Measurements from ENCODE around the gene ITIH4.
"Not testable (repeated sequence)": the region's sequence is repeated elsewhere in the genome, so short reads cannot be mapped to it uniquely, and the experiment has no call there.

The ITIH4 gene

DNA sequence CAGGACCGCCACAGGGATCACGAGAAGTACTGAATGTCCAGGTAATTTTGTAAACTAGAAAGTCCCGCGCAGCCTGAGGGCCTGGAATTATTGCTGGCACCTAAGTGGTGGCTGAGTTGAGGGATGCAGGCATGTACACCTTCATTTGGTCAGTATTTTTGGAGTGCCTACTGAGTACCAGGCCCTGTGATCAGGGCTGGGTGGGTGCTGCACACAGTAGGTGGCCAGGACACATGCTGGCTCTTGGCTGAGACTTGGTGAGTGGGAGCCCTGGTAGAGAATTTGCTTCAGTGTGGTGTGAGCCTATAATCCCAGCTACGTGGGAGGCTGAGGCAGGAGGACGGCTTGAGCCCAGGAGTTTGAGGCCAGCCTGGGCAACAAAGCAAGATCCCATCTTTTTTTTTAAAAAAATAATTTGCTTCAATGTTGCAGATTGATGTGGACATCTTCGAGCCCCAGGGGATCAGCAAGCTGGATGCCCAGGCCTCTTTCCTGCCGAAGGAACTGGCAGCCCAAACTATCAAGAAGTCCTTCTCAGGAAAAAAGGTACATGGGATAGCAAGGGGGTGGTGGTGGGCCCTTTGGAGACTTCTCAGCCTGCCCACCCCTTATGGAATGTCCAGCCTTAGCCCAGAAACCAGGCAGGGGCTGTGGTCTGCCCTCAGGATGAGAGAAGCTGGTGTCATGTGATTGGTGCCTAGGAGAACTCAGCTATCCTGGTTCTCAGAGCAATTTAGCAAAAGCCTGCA, 50.5 kb downstream of the ITIH4 start:
- DNase-seq: no peak

DNA sequence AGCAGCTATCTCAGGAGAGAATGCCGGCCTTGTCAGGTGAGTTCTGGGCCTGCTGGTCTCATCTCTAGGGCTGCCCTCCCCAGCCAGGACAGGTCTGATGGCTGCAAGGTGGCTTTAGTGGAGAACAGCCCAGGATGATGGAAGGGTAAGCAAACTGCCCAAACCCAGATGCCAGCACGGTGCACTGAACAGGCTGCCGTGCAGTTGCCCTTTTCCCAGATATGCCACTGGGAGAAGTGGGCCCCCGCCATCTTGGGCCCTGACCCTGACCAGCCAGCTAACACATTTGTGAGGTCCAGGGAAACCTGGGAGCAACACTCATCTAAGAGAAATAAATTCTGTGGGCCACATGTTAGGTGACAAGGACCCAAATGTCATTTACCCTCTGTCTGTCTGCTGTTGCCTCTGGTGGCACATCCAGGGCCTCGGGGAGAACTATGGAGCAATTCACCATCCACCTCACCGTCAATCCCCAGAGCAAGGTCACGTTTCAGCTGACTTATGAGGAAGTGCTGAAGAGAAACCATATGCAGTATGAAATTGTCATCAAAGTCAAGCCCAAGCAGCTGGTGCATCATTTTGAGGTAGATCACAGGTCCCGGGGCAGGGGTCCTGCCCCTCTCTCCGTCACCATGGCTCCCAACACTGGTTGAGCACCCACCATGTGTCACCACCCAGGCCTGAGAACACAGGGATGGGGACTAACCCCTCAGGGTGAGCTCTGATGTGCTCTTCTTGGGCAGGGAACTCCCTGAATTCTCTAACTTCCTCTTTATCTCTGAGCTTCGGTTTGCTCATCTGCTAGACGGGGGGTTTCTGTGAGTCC, 51.2 kb downstream of the ITIH4 start:
- peak in 1 of 2 donors; percentile 57 for DNase-seq

DNA sequence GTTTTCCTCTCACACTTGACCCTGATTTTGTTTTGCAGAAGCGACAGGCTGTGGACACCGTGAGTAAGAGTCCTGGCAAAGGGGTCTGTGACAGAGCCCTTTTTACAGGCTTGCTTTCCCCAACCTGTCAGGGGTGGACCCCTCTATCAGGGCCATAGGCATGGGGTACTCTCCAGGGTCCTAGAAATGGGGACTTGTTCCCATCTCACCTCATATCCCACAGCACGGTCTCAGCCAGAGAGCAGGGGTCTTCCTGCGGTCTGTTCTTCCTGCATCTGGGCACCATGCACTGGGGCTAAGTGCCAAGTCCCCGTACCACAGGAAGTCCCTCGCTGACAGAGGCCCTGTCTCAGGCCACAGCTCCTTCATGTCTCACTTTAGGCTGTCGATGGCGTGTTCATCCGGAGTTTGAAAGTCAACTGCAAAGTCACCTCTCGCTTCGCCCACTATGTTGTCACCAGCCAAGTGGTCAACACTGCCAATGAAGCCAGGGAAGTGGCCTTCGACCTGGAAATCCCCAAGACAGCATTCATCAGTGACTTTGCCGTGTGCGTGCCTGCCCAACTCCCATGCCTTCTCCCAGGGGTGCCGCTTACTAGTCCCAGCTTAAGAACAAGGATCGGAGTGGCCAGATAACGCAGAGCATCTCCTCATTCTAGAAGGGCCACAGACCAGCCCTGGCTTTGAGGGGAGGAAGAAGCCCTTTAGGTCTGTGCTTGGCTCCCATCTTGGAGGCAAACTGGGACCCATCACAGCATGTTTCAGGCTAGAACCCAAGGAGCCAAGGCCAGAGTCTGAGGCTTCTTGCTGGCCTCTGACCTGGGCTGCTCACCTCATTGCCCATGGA, 52.3 kb downstream of the ITIH4 start:
- no peak for DNase-seq

DNA sequence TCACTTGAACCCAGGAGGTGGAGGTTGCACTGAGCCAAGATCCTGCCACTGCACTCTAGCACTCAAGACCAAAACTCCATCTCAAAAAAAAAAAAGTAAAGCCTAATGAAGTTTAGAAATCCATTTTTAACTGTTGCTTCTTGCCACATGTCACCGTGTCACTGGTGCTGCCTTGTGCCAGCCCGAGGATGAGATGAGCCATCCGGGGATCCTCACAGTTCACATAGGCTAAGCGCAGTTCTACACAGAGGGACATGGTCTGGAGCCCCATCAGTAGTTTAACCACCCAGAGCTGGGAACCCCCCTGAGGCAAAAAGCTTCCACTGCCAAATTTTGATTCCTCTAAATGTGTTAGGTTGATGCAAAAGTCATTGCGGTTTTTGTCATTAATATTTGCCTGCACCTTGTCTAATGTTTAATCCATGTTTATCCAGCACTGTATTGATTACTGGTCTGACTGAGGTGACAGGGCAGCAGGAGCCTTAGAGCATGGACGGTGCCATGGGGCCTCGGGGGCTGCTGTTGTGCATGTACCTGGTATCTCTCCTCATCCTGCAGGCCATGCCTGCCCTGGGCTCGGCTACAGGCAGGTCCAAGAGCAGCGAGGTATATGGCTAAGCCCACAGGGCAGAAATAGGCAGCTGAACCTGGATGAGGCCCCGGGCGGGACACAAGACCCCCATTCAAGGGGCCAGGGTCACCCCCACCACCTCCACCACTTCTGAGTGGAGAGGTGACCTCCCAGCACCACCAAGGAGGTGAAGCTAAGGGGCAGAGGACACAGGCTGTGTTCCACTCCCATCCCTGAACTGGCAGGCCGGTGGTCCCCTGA, 53.1 kb downstream of the ITIH4 start, which contains the start of gene ITIH1:
Gene ITIH1 (plus strand): TSS at position 473 of the 832 bp plus-strand sequence. CDS start 17 bp downstream, at position 490.
- no peak for DNase-seq

DNA sequence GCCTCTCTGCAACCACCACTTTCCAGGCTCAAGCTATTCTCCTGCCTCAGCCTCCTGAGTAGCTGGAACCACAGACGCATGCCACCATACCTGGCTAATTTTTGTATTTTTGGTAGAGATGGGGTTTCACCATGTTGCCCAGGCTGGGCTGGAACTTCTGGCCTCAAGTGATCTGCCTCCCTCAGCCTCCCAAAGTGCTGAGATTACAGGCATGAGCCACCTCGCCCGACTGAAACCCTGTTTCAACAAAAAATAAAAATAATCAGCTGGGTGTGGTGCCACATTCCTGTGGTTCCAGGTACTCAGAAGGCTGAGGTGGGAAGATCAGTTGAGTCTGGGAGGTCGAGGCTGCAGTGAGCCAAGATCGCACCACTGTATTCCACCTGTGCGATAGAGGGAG, 54.0 kb downstream of the ITIH4 start:
- not testable (repeated sequence) for DNase-seq

DNA sequence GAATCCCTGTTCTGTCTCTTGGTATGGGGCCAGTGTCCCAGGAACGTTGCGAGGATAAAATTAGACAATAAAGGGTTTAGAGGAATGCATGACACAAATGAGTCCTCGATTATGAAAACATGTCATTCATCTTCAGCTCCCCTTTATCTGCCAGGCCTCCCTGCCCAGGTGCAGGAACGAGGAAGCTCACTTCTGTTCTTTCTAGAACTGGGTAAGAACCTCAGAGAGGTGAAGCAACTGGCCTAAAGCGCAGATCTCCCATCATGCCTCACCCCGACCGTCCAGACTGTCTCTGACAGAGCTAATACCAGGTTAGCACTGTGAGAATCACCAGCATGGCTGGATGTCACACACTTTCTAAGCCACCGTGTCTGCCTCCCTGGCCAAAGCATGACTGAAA, 54.6 kb downstream of the ITIH4 start:
- no peak for DNase-seq

DNA sequence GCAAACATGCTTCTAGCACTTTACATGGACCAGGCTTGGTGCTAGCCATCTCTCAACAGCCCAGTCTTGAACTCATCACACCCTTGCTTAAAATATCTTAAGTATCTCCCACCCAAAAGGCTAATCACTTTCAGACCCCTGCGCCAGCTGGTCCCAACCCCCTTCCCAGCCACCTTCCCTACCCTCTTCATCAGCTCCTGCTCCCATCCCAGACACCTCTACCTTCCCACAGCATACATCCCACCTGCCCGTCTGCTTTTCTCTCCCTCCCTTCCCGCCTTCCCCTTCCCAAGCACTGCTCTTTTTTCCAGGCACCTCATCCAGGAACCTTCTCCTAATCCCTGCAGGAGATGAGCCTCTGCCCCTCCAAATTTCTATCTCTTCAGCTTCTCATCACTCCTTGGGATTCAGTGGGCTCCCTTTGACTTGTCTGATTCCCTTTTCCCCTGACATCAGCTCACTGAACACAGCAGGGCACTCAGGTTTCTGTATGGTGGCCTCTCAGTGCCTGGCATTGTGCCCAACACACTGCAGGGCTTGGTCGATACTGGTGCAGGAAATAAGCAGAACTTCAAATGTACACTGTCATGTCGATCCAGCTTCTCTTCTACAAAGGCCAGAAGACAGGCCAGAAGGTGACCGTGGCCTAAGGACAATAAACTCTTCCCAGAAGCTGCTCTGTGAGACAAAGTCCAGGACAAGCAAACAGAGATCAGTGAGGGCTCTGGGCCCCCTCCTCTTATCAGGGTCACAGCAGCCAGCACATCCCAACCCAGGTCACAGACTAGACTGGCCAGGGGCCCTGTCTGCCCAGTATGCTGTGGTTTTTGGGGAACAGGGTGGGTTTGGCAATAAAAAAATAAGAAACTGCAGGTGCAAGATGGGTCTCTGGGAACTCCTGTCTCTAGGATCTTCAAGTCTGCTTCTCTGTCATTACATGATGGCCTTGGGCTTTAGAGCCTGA, 55.3 kb downstream of the ITIH4 start:
- DNase-seq: no peak

DNA sequence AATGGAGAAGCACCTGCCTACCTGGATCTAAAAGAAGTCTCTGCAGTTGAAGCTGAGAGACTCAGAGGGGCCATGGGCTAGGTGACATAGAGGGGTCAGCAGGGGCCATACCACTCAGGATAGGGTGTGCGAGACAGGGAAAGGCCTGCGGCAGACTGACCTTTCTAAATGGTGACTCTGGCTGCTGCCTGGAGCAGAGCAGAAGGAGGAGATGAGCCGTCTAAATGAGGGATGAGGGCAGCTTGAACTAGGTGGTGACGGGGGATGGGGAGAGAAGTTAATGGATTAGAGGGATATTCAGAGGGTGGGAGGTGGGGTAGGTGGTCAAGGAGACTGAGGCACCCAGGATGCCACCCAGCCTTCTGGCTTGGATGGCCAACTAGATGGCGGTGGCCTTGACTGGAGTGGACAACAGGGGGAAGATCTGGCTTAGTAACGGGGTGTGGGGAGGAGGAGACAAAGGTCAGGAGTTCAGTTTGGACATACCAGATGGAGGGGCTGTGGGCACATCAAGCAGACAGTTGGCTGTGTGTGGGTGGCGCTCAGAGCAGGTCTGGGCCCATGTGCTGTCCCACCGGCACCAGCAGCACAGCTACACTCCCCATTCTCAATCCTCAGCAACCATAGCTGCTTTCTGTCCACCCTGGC, 56.3 kb downstream of the ITIH4 start:
- DNase-seq: no peak

DNA sequence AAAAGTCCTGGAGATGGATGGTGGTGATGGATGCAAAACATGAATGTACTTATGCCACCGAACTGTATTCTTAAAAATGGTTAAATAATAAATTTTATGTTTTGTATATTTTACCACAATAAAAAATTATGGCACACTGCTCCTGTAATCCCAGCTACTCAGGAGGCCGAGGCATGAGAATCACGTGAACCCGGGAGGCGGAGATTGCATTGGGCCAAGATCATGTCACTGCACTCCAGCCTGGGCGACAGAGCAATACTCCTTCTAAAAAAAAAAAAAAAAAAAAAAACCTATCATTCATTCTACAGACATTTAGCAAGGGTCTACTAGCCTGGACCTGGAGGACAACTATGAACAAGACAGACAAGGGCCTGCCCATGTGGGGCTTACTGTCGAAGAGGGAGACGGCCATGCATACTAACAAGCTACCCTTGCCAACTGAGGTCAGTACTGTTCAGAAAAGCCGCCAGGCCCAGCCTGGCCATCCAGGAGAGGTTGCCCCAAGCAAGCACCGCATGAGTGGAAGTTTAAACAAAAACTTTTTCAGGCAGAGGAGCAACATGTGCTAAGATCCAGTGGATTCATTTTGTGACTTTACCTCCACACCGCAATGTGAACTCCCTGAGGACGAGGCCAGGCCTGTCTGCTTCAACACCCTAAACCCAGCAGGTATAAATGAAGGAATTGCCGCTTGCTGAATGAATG, 57.0 kb downstream of the ITIH4 start:
- no peak for DNase-seq

DNA sequence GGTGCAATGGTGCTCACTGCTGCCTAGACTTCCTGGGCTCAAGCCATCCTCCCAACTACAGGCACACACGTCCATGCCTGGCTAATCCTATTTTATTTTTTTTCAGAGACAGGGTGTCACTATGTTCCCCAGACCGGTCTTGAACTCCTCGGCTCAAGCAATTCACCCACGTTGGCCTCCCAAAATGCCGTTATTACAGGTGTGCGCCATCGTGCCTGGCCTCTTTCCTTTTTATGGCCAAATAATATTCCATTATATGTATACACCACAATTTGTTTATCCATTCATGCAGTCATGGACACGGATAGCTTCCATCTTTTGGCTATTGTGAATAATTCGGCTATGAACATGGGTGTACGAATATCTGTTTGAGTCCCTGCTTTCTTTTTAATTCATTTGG, 58.8 kb downstream of the ITIH4 start:
- no peak for DNase-seq

DNA sequence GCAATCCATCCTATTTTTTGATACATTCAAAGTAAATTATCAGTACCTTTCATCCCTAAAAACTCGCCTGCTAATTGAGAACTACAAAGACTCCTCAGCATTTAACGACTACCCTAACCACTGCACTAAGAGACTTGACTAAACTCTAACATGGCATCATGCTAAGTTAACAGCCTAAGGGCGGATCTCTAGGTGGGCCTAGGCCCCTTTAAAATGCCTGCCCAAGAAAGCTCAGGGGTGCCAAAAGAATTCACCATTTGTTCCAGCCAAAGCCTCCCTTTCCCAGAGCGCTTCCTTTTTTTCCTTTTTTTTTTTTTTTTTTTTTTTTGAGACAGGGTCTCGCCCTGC, 59.2 kb downstream of the ITIH4 start:
- DNase-seq: no peak

DNA sequence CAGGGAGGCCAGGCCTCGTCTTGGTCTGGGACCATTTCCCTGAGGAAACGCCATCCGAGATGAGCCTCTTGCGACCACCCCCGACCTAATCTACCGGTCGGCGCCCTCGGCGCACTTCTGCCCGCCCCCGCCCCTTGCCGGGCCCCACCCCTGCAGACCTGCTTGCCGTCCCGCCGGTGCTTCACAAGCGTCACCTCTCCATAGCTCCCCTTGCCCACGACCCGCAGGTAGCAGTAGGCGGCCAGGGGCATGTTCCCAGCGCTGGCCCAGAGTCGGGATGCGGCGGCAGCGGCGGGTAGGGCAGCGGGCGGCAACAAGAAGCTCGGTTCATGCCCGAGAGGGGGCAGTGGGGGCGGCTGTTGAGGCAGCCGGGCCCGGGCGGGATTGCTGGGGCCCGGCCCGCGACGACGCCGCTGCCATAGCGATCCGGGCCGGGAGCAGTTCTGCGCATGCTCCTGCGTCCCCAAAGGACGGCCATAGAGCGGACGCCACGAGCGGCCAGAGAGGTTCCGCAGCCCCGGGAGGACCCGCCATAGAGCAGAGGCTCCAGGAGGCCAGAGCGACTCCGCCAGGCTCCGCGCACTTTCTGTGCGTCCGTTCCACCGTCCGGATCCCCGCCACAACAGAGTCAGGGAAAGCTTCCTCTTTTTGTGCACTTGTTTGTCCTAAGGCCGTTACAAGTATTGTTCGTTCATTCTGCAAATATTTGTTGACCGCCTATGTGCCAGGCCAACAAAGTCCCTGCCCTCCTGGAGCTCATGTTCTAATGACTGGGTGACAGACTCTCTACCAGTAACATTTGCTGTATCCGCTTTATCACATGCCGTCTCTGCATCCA, 59.8 kb downstream of the ITIH4 start, which contains the start of gene NEK4:
Gene NEK4 (minus strand): TSS at position 445 of the 838 bp plus-strand sequence. CDS start 194 bp downstream, at position 251.
- peak; percentile 89 to 90 for DNase-seq

DNA sequence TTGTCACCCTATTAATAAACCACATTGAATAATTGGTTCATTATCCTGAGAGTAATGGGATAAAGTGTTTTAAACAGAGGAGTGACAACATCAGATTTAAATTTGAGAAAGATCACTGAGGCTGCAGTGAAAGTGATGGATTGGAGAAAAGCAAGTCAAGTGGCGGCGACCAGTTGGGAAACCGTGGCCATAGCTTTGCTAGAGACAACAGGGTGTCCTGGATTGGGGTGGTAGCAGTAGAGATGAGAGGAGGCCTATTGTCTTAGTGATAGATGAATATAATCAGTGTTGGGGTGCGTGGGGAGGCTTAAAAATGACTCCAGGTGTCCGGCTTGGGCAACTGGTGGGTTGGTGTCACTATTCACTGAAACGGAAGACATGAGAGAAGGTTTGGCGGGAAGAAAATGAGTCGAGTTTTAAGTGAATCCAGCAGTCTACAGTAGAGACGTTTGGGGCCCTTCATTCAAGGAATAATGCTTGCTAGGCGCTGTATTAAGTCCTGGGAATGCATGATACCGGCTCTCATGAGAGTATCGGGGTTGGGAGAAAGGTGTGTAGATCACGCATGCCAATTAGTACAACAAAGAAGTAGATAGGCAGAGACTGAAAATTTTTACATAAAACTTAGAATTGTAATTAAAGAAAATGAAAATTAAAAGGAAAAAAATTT, 60.6 kb downstream of the ITIH4 start:
- no peak for DNase-seq

DNA sequence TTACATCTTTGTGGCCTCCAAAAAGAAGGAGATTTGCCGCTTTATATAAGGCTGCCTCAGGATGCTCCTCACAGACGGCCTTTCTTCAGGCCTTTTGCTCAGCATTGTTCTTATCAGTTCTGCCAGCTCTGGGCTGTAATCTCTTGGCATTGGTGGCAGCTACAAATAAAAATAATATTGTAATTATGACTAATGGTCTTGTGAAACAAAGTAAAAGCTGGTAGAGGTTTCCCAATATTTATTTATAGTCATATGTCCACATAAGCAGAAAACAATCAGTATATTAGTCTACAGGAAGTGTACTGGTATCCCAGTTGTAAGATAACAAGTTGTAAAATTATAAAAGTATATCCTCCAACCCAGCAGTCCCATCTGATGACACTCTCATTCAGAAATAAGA, 67.0 kb downstream of the ITIH4 start:
- no peak for DNase-seq

Measured in CD4-positive, alpha-beta T cell treated with Interferon alpha-2 for 1 hour (primary cell).